ENCODE data around the gene CXADR.

DNA sequence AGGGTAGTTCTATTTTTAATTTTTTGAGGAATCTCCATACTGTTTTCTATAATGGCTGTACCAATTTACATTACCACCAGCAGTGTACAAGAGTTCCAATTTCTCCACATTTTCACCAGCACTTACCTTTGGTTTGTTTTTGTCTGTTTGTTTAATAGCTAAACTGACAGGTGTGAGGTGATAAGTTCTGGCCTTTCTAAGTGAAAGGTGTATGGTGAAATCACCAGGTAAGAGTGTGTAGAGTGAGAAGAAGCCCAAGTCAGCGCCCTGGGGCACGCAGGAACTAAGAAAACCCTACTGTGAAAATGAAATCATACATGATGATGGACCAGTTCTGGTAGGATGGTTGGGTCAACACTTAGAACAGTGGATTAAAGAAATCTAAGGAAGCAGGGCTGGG is 65.3 kb downstream of the CXADR start:
- TF ChIP-seq POLR2A (IDR thresholded peaks at IDR 0.05) (no peak), CTCF (IDR thresholded peaks at IDR 0.05) (no peak)
